Effector memory CD4-positive, alpha-beta T cell (primary cell): Measurements from ENCODE around the gene PDS5A.
"Not testable (repeated sequence)": the region's sequence is repeated elsewhere in the genome, so short reads cannot be mapped to it uniquely, and the experiment has no call there.

Source experiments
- DNase-seq, 3 donors: peaks; one replicate each; pipeline ENCODE4 v3.0.0-alpha.2; 2020
- H3K27ac ChIP-seq: 2 replicates; pipeline ENCODE4 v1.7.0; 2013; ENCODE audit warnings: mild to moderate bottlenecking, low read length, moderate library complexity; ENCODE audit not compliant: insufficient read depth, poor library complexity, severe bottlenecking
- H3K27me3 ChIP-seq: replicated peaks from 2 replicates; pipeline ENCODE4 v1.7.0; 2013; ENCODE audit warnings: mild to moderate bottlenecking, low read length; ENCODE audit not compliant: insufficient read depth, control insufficient read depth, poor library complexity, severe bottlenecking
- H3K36me3 ChIP-seq: 2 replicates; pipeline ENCODE4 v1.7.0; 2013; ENCODE audit warnings: mild to moderate bottlenecking, low read length, moderate library complexity; ENCODE audit not compliant: control insufficient read depth, insufficient read depth
- H3K4me1 ChIP-seq: 2 replicates; pipeline ENCODE4 v1.7.0; 2013; ENCODE audit warnings: low read length, mild to moderate bottlenecking; ENCODE audit not compliant: control insufficient read depth, insufficient read depth, poor library complexity, severe bottlenecking
- H3K4me3 ChIP-seq: 2 replicates; pipeline ENCODE4 v1.7.0; 2013; ENCODE audit warnings: low read length, low read depth, mild to moderate bottlenecking; ENCODE audit not compliant: insufficient read depth, poor library complexity, severe bottlenecking
- H3K9me3 ChIP-seq: 2 replicates; pipeline ENCODE4 v1.7.0; 2013; ENCODE audit warnings: mild to moderate bottlenecking, low read length, moderate library complexity; ENCODE audit not compliant: control insufficient read depth

Gene PDS5A

GRCh38 chr4:39841894-39842293 is 135.8 kb downstream of the PDS5A start:
- Histone ChIP-seq H3K9me3 (no peaks in the 10 kb centered on the region), H3K4me3 (no peak overlapping the region), H3K27ac (no peak overlapping the region), H3K36me3 (peaks cover 59% of the 10 kb centered on the region), H3K4me1 (no peaks in the 10 kb centered on the region), H3K27me3 (no peaks in the 10 kb centered on the region)
- DNase-seq = no peak

- not testable (repeated sequence) for H3K9me3 ChIP-seq, H3K4me3 ChIP-seq, DNase-seq, H3K4me1 ChIP-seq, H3K27me3 ChIP-seq, H3K27ac ChIP-seq
- H3K36me3 ChIP-seq = peaks cover 57% of the 10 kb centered on the region
Observed at GRCh38 chr4:39840516-39840915, 137.2 kb downstream of the PDS5A start.

DNA sequence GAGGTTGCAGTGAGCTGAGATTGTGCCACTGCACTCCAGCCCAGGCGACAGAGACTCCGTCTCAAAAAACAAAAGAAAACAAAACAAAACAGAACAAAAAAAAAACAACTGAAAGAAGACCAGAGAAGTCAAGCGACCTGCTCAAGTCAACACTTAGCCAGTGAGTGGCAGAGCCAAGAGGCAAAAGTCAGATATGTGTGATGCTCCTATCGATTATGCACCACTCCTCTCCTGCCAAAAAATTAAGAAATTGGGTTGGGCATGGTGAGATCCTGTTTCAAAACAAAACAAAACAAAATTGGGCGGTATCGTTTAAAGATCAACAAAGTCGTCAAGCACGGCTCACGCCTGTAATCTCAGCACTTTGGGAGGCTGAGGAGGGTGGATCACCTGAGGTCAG is 137.7 kb downstream of the PDS5A start:
- Histone ChIP-seq H3K36me3 (peaks cover 61% of the 10 kb centered on the region), H3K27me3 (no peaks in the 10 kb centered on the region), H3K9me3 (no peaks in the 10 kb centered on the region), H3K4me3 (no peak overlapping the region), H3K4me1 (no peaks in the 10 kb centered on the region), H3K27ac (no peak overlapping the region)
- no peak for DNase-seq

DNA sequence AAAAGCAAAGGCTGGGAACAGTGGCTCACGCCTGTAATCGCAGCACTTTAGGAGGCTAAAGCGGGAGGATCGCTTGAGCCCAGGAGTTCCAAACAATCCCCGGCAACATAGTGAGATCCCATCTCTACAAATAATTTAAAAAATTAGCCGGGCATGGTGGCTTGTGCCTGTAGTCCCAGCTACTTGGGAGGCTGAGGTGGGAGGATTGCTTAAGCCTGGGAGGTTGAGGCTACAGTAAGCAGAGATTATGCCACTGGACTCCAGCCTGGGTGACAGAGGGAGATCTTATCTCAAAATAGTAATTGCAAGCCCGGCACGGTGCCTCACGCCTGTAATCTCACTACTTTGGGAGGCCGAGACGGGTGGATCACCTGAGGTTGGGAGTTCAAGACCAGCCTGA is 139.3 kb downstream of the PDS5A start:
- not testable (repeated sequence) for H3K9me3 ChIP-seq, H3K27me3 ChIP-seq, DNase-seq, H3K4me3 ChIP-seq, H3K27ac ChIP-seq, H3K4me1 ChIP-seq
- H3K36me3 ChIP-seq = peaks cover 58% of the 10 kb centered on the region

- Histone ChIP-seq H3K27me3 (no peaks in the 10 kb centered on the region), H3K4me3 (no peak overlapping the region), H3K27ac (no peak overlapping the region), H3K4me1 (no peaks in the 10 kb centered on the region), H3K9me3 (no peaks in the 10 kb centered on the region), H3K36me3 (peaks cover 36% of the 10 kb centered on the region)
- DNase-seq = no peak
Observed at GRCh38 chr4:39834269-39834668, 143.4 kb downstream of the PDS5A start.

DNA sequence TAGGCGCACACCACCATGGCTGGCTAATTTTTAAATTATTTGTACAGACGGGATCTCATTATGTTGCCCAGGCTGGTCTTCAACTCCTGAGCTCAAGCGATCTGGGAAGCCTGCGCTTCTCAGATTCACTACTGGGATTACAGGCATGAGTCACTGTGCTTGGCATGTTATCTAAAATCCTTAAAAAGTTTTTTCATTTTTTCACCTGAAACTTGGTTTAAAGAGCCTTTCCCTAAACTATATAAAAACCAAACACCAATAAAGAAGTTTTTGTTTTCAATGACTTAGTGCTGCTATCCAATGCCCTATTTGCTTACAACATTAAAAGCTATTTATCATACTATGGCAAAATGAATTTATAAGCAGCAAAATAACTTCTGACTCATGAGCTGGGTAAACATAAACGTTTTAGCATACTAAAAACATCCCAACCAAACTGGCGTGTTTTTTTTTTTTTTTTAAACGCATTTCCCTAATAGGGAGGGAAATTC is 151.9 kb downstream of the PDS5A start:
- H3K27me3 ChIP-seq = no peaks in the 10 kb centered on the region
- H3K36me3 ChIP-seq = peaks cover 36% of the 10 kb centered on the region
- H3K4me3 ChIP-seq = no peak overlapping the region
- no peak for DNase-seq
- H3K9me3 ChIP-seq = no peaks in the 10 kb centered on the region
- no peaks in the 10 kb centered on the region for H3K4me1 ChIP-seq
- H3K27ac ChIP-seq = no peak overlapping the region

- no peak overlapping the region for H3K4me3 ChIP-seq
- no peak overlapping the region for H3K27ac ChIP-seq
- H3K27me3 ChIP-seq = no peaks in the 10 kb centered on the region
- no peaks in the 10 kb centered on the region for H3K9me3 ChIP-seq
- DNase-seq = no peak
- H3K36me3 ChIP-seq = peaks cover 36% of the 10 kb centered on the region
- H3K4me1 ChIP-seq = no peaks in the 10 kb centered on the region
Observed at GRCh38 chr4:39825090-39825489, 152.6 kb downstream of the PDS5A start.

GRCh38 chr4:39823191-39823590 is 154.5 kb downstream of the PDS5A start:
- H3K27me3 ChIP-seq = no peaks in the 10 kb centered on the region
- no peak for DNase-seq
- H3K9me3 ChIP-seq = no peaks in the 10 kb centered on the region
- no peak overlapping the region for H3K4me3 ChIP-seq
- H3K36me3 ChIP-seq = peaks cover 29% of the 10 kb centered on the region
- no peak overlapping the region for H3K27ac ChIP-seq
- H3K4me1 ChIP-seq = no peaks in the 10 kb centered on the region

- Histone ChIP-seq H3K36me3 (peaks cover 25% of the 10 kb centered on the region), H3K4me3 (no peak overlapping the region), H3K9me3 (no peaks in the 10 kb centered on the region), H3K27ac (no peak overlapping the region), H3K27me3 (no peaks in the 10 kb centered on the region), H3K4me1 (no peaks in the 10 kb centered on the region)
- DNase-seq = no peak
Observed at GRCh38 chr4:39822662-39823061, 155.0 kb downstream of the PDS5A start.

DNA sequence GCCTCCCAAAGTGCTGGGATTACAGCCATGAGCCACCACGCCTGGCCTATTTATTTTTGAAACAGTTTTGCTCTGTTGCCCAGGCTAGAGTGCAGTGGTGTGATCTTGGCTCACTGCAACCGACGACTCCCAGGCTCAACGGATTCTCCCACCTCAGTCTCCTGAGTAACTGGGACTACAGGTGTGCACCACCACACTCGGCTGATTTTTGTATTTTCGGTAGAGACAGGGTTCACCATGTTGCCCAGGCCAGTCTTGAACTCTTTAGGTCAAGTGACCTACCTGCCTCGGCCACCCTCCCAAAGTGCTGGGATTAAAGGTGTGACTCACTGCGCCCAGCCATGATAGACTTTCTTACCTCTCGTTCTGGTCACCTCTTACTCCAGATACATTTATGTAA is 155.8 kb downstream of the PDS5A start:
- H3K36me3 ChIP-seq = peaks cover 18% of the 10 kb centered on the region
- H3K4me3 ChIP-seq = no peak overlapping the region
- no peak overlapping the region for H3K27ac ChIP-seq
- H3K27me3 ChIP-seq = no peaks in the 10 kb centered on the region
- no peak for DNase-seq
- H3K4me1 ChIP-seq = no peaks in the 10 kb centered on the region
- H3K9me3 ChIP-seq = no peaks in the 10 kb centered on the region

DNA sequence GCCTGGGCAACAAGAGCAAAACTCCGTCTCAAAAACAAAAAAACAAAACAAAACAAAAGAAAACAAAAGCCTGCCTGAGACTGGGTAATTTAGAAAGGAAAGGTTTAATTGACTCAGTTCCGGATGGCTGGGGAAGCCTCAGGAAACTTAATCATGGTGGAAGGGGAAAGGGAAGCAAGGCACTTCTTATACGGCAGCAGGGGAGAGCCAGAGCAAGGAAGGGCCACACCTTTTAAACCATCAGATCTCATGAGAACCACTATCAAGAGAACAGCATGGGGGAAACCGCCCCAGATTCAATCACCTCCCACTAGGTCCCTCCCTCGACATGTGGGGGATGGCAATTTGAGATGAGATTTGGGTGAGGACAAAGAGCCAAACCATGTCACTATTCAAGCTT is 157.5 kb downstream of the PDS5A start:
- DNase-seq = no peak
- H3K27me3 ChIP-seq = no peaks in the 10 kb centered on the region
- no peaks in the 10 kb centered on the region for H3K4me1 ChIP-seq
- no peak overlapping the region for H3K27ac ChIP-seq
- peaks cover 8% of the 10 kb centered on the region for H3K36me3 ChIP-seq
- no peaks in the 10 kb centered on the region for H3K9me3 ChIP-seq
- H3K4me3 ChIP-seq = no peak overlapping the region
